Measurements from ENCODE around the gene SCUBE3. TPM values are rescaled to one million over a fixed set of nuclear protein-coding genes. Genes with fewer than 3 reads are reported as not detected.

The SCUBE3 gene
- total and polyA plus RNA-seq, 2 of the 8 experiments (the other 6 are each of a cell fraction or from before 2014, with no cell fraction given): 0.80 to 1.0 TPM

GRCh38 chr6:35174088-35174434 lies 39.7 kb upstream of the SCUBE3 start (continued):
- no peak for TF ChIP-seq KDM4A (IDR thresholded peaks at IDR 0.05; ENCODE audit: low read depth, low read length, severe bottlenecking)
- no peak for TF ChIP-seq SRF (IDR thresholded peaks at IDR 0.05; ENCODE audit: low read depth, low read length)
- no peak for TF ChIP-seq SP4 (IDR thresholded peaks at IDR 0.05; ENCODE audit: low read length)
- TF ChIP-seq TAF7 (optimal IDR thresholded peaks at IDR 0.05; ENCODE audit: borderline replicate concordance, low read depth, low read length): no peak
- no peak for TF ChIP-seq GTF2F1 (IDR thresholded peaks at IDR 0.05; ENCODE audit: borderline replicate concordance, low read depth, low read length)

All from H1 (cell line).